H1 (cell line): Measurements from ENCODE around the gene MARK3. TPM values are rescaled to one million over a fixed set of nuclear protein-coding genes. Genes with fewer than 3 reads are reported as not detected.

Experiments
- CTCF ChIA-PET: fragments of 300-600 bp; sonication (Branson Sonifier 250); formaldehyde crosslinking; loops from one replicate; lab custom pipeline; 2021; ENCODE audit not compliant: partially characterized antibody; lab: Charles Lee
- POLR2A ChIA-PET: fragments of 300-600 bp; sonication (Branson Sonifier 250); formaldehyde crosslinking; loops from one replicate; lab custom pipeline; 2021; ENCODE audit warnings: inconsistent platforms; ENCODE audit not compliant: partially characterized antibody; lab: Charles Lee
- DNase-seq, 2 experiments: peaks; one replicate each; pipeline versions ENCODE4 v3.0.0 to v3.0.0-alpha.2; 2010 to 2022; ENCODE audit warnings: low spot score in 2 of 2, low read depth in 1 of 2, mixed read lengths in 1 of 2
- FAIRE-seq: peaks from 2 replicates; lab custom pipeline; 2011; peaks lifted over from hg19 to GRCh38; lab: Jason Lieb, UNC
- H2AFZ ChIP-seq: 2 replicates; pipeline ENCODE4 v1.8.1; 2012; ENCODE audit warnings: low read length, inconsistent platforms
- H2AK5ac ChIP-seq: 2 replicates; pipeline ENCODE4 v1.6.1; 2013; ENCODE audit warnings: low read depth, low read length
- H2BK120ac ChIP-seq: replicated peaks from 2 replicates; pipeline ENCODE3; 2013; ENCODE audit warnings: low read depth, low read length, inconsistent platforms
- H2BK12ac ChIP-seq: 2 replicates; pipeline ENCODE4 v1.6.1; 2013; ENCODE audit warnings: low read depth, low read length
- H2BK15ac ChIP-seq: 2 replicates; pipeline ENCODE4 v1.6.1; 2013; ENCODE audit warnings: low read length
- H2BK20ac ChIP-seq: 2 replicates; pipeline ENCODE4 v1.6.1; 2013; ENCODE audit warnings: low read length
- H2BK5ac ChIP-seq: 2 replicates; pipeline ENCODE4 v1.6.1; 2013; ENCODE audit warnings: low read depth, low read length
- H3K14ac ChIP-seq: 2 replicates; pipeline ENCODE4 v1.6.1; 2013; ENCODE audit warnings: inconsistent platforms; ENCODE audit not compliant: insufficient read length
- H3K18ac ChIP-seq: 2 replicates; pipeline ENCODE4 v1.6.1; 2013; ENCODE audit warnings: low read length; ENCODE audit errors: extremely low read depth
- H3K23ac ChIP-seq: 2 replicates; pipeline ENCODE4 v1.6.1; 2013; ENCODE audit warnings: inconsistent platforms; ENCODE audit not compliant: insufficient read length
- H3K23me2 ChIP-seq: 2 replicates; pipeline ENCODE4 v1.6.1; 2013; ENCODE audit warnings: low read depth, low read length
- H3K27ac ChIP-seq: 2 replicates; pipeline ENCODE4 v1.6.1; 2011; ENCODE audit warnings: low read depth, low read length, inconsistent platforms
- H3K27me3 ChIP-seq, 4 experiments: replicated peaks in 1 of 4; 1 replicate in 1 of 4; 2 replicates in 3 of 4; pipeline versions ENCODE4 v1.6.1 to v1.8.1; 2011 to 2013; ENCODE audit warnings: low read length in 3 of 4, mild to moderate bottlenecking in 3 of 4, inconsistent platforms in 2 of 4, mixed read lengths in 2 of 4, moderate library complexity in 1 of 4; ENCODE audit not compliant: control insufficient read depth in 3 of 4, insufficient read depth in 3 of 4; ENCODE audit errors: extremely low read depth in 1 of 4
- H3K36me3 ChIP-seq, 4 experiments: 2 replicates each; pipeline versions ENCODE4 v1.6.1 to v1.8.1; 2011 to 2013; ENCODE audit warnings: mild to moderate bottlenecking in 4 of 4, low read length in 3 of 4, moderate library complexity in 2 of 4, control low read depth in 1 of 4, inconsistent platforms in 1 of 4; ENCODE audit not compliant: insufficient read depth in 4 of 4, control insufficient read depth in 2 of 4
- H3K4ac ChIP-seq: replicated peaks from 2 replicates; pipeline ENCODE3; 2013; ENCODE audit warnings: low read length, low read depth, mixed read lengths, inconsistent platforms; ENCODE audit not compliant: insufficient read length
- H3K4me1 ChIP-seq, 4 experiments: replicated peaks in 1 of 4; 1 replicate in 1 of 4; 2 replicates in 3 of 4; pipeline versions ENCODE4 v1.6.1 to v1.8.1; 2011 to 2013; ENCODE audit warnings: low read length in 3 of 4, inconsistent platforms in 2 of 4, mixed read lengths in 1 of 4; ENCODE audit not compliant: insufficient read depth in 4 of 4, control insufficient read depth in 3 of 4
- H3K4me2 ChIP-seq, 2 experiments: 2 replicates each; pipeline versions ENCODE4 v1.6.1 to v1.8.1; 2011 to 2013; ENCODE audit warnings: low read depth in 2 of 2, low read length in 2 of 2, control low read depth in 1 of 2, inconsistent platforms in 1 of 2, mild to moderate bottlenecking in 1 of 2; ENCODE audit not compliant: insufficient read depth in 1 of 2
- H3K4me3 ChIP-seq, 4 experiments: fragments of 200-600, 300-600 bp in 1 of 4; sonication (generic), shearing (Covaris generic), sonication (Bioruptor Twin) in 1 of 4; 2 replicates each; pipeline versions ENCODE4 v1.5.1 to v1.8.1; 2011 to 2016; ENCODE audit warnings: low read length in 4 of 4, low read depth in 3 of 4, control low read depth in 2 of 4, inconsistent platforms in 2 of 4, mild to moderate bottlenecking in 2 of 4, mixed read lengths in 1 of 4, moderate library complexity in 1 of 4; ENCODE audit not compliant: insufficient read depth in 2 of 4; ENCODE audit errors: extremely low read depth in 1 of 4
- H3K56ac ChIP-seq: replicated peaks from 2 replicates; pipeline ENCODE3; 2013; ENCODE audit warnings: low read depth, mild to moderate bottlenecking, mixed read lengths, low read length, inconsistent platforms; ENCODE audit not compliant: insufficient read length
- H3K79me1 ChIP-seq: 2 replicates; pipeline ENCODE4 v1.6.1; 2013; ENCODE audit warnings: low read depth, low read length, control low read depth
- H3K79me2 ChIP-seq, 2 experiments: 2 replicates each; pipeline versions ENCODE4 v1.6.1 to v1.8.1; 2012 to 2013; ENCODE audit warnings: low read length in 2 of 2, mild to moderate bottlenecking in 2 of 2, inconsistent platforms in 1 of 2; ENCODE audit not compliant: insufficient read depth in 2 of 2, control insufficient read depth in 1 of 2
- H3K9ac ChIP-seq, 4 experiments: replicated peaks in 1 of 4; 1 replicate in 1 of 4; 2 replicates in 3 of 4; pipeline versions ENCODE4 v1.6.1 to v1.8.1; 2011 to 2013; ENCODE audit warnings: low read depth in 3 of 4, low read length in 3 of 4, control low read depth in 2 of 4, mild to moderate bottlenecking in 2 of 4, moderate library complexity in 2 of 4, inconsistent platforms in 1 of 4; ENCODE audit errors: extremely low read depth in 1 of 4
- H3K9me3 ChIP-seq, 2 experiments: 2 replicates each; pipeline versions ENCODE4 v1.6.1 to v1.8.1; 2012 to 2013; ENCODE audit warnings: mild to moderate bottlenecking in 2 of 2, moderate library complexity in 2 of 2, control low read depth in 1 of 2, inconsistent platforms in 1 of 2, low read depth in 1 of 2, low read length in 1 of 2, mixed read lengths in 1 of 2; ENCODE audit not compliant: insufficient read depth in 2 of 2
- H4K20me1 ChIP-seq, 2 experiments: replicated peaks in 1 of 2; 2 replicates each; pipeline versions ENCODE3 to v1.8.1; 2011 to 2013; ENCODE audit warnings: inconsistent platforms in 2 of 2, low read length in 2 of 2, mild to moderate bottlenecking in 1 of 2; ENCODE audit not compliant: insufficient read depth in 2 of 2, control insufficient read depth in 1 of 2
- H4K5ac ChIP-seq: 2 replicates; pipeline ENCODE4 v1.6.1; 2013; ENCODE audit warnings: low read length, low read depth, mixed read lengths, inconsistent platforms; ENCODE audit not compliant: insufficient read length
- H4K8ac ChIP-seq: 2 replicates; pipeline ENCODE4 v1.8.0; 2013; ENCODE audit warnings: mild to moderate bottlenecking, moderate library complexity, low read length, inconsistent platforms; ENCODE audit not compliant: insufficient read depth; ENCODE audit errors: extremely low read depth
- H4K91ac ChIP-seq: replicated peaks from 2 replicates; pipeline ENCODE3; 2013; ENCODE audit warnings: low read length, mixed read lengths, inconsistent platforms; ENCODE audit not compliant: insufficient read length
- BACH1 ChIP-seq: IDR thresholded peaks from 2 replicates; pipeline ENCODE4 v1.6.1; 2012; ENCODE audit warnings: low read length, improper control_type of control experiment
- E2F6 ChIP-seq: IDR thresholded peaks from 2 replicates; pipeline ENCODE4 v1.6.1; 2012; ENCODE audit warnings: inconsistent platforms
- MAX ChIP-seq: IDR thresholded peaks from 2 replicates; pipeline ENCODE4 v1.6.1; 2012; ENCODE audit warnings: inconsistent platforms
- RBBP5 ChIP-seq: IDR thresholded peaks from 2 replicates; pipeline ENCODE4 v1.7.1; 2012; ENCODE audit warnings: low read depth, mild to moderate bottlenecking, inconsistent platforms, low read length, moderate library complexity, borderline replicate concordance
- WGBS, 2 experiments: shearing (Covaris generic) in 1 of 2; methylation state at CpG; one replicate each; pipeline versions ENCODE4 v1.1.6 to v1.1.7; 2013 to 2015; ENCODE audit warnings: low lambda C conversion rate in 2 of 2, mixed read lengths in 2 of 2, inconsistent platforms in 1 of 2, low coverage in 1 of 2, missing lambda C conversion rate in 1 of 2; ENCODE audit not compliant: insufficient replicate concordance in 2 of 2, insufficient coverage in 1 of 2, insufficient read length in 1 of 2; ENCODE audit errors: extremely low coverage in 1 of 2, missing lambda C conversion rate in 1 of 2; 5-methylcytosine and 5-hydroxymethylcytosine counted together
- polyA plus RNA-seq, 7 experiments: library from polyadenylated mRNA; depleted of rRNA in 3 of 7; stranded (reverse) in 5 of 7; unstranded in 2 of 7; fragments of >200 nt in 5 of 7; fragments of 200-250 nt in 2 of 7; gene quantifications; 1 replicate in 5 of 7; 2 replicates in 1 of 7; 4 replicates in 1 of 7; pipeline versions ENCODE4 v1.2.1 to v1.2.3, GENCODE V29; 2011 to 2013; ENCODE audit warnings: missing spikeins in 2 of 7, mixed read lengths in 2 of 7
- total RNA-seq: library from RNA; stranded (reverse); fragmentation: NEBNext Ultra II Directional; extraction: Animal tissue kit (Norgen Biotek cat#: 25700); gene quantifications from 2 replicates; pipeline ENCODE4 v1.2.1, GENCODE V29; 2021

MARK3 gene
- total and polyA plus RNA-seq, 2 of the 8 experiments (the other 6 are each of a cell fraction or from before 2014, with no cell fraction given): 39.4 to 76.9 TPM

- H3K36me3 ChIP-seq: peaks cover 8 to 23% (median 17%) of the 10 kb centered on the region in 4 experiments; a peak in 7 of 8 replicates
- no peak overlapping the region for H2BK120ac ChIP-seq
- peak overlapping the region in 2 of 4 experiments; percentile 2 to 12; a peak in 1 of 7 replicates for H3K9ac ChIP-seq
- no peak overlapping the region for H3K18ac ChIP-seq
- no peak overlapping the region for H2BK12ac ChIP-seq
- H4K8ac ChIP-seq: no peak overlapping the region; the same call in 1 of the 2 replicates
- H3K9me3 ChIP-seq: no peaks in the 10 kb centered on the region
- DNase-seq (peak in 1 of 2 experiments; percentile 93), FAIRE-seq (peak; percentile 68)
- no peak overlapping the region for H3K23ac ChIP-seq
- 0 out of 2 replicates have a peak overlapping the region, but pooled peaks have one; percentile 52 for H2BK5ac ChIP-seq
- H3K27me3 ChIP-seq: peaks cover 0 to 4% (median 4%) of the 10 kb centered on the region in 4 experiments; a peak in 6 of 7 replicates
- peaks cover 14% of the 10 kb centered on the region; the same call in 1 of the 2 replicates for H3K23me2 ChIP-seq
- no peaks in the 10 kb centered on the region for H3K79me1 ChIP-seq
- H2AK5ac ChIP-seq: no peak overlapping the region
- peaks cover 10 to 21% of the 10 kb centered on the region in 2 experiments for H4K20me1 ChIP-seq
- no peak overlapping the region for H3K4me3 ChIP-seq
- no peak overlapping the region for H3K27ac ChIP-seq
- no peak overlapping the region for H4K5ac ChIP-seq
- H3K4ac ChIP-seq: no peak overlapping the region
- no peak overlapping the region for H3K14ac ChIP-seq
- peaks cover 0 to 27% (median 18%) of the 10 kb centered on the region in 4 experiments; a peak in 6 of 7 replicates for H3K4me1 ChIP-seq
- no peak overlapping the region for H3K56ac ChIP-seq
- peaks cover 0 to 2% of the 10 kb centered on the region in 2 experiments; a peak in 1 of 4 replicates for H3K79me2 ChIP-seq
- H2BK20ac ChIP-seq: no peak overlapping the region
- WGBS, 2 experiments: 52% methylated on average over 9 of the region's 9 CpGs; no CpG with 5 or more reads in 1 of the 2 experiments
- peak overlapping the region; percentile 15 for H4K91ac ChIP-seq
- ChIA-PET CTCF (interaction anchor here (0.7 to 31.3 kb wide), 14 partner anchors 9 to 195 kb away, joined by 3 to 921 read pairs (median 4); partner anchors contain the start of genes BAG5 and TRMT61A), POLR2A (interaction anchor here (0.5 to 12.6 kb wide), 9 partner anchors 8 to 270 kb away, joined by 3 to 844 read pairs (median 3); partner anchors contain the start of genes BAG5, COA8 and TRMT61A)
- peak overlapping the region in 1 of 2 experiments; percentile 37; a peak in 1 of 4 replicates for H3K4me2 ChIP-seq
- H2BK15ac ChIP-seq: peak overlapping the region; percentile 53; the same call in 1 of the 2 replicates
- H2AFZ ChIP-seq: no peak overlapping the region
- no peak for TF ChIP-seq RBBP5
- TF ChIP-seq MAX: 0 out of 2 replicates have a peak, but pooled peaks have one; percentile 24
- TF ChIP-seq E2F6: no peak
- TF ChIP-seq BACH1: no peak
Measured at GRCh38 chr14:103518422-103519042, 133.3 kb downstream of the MARK3 start.
